ENCODE data around the gene STARD5.

DNA sequence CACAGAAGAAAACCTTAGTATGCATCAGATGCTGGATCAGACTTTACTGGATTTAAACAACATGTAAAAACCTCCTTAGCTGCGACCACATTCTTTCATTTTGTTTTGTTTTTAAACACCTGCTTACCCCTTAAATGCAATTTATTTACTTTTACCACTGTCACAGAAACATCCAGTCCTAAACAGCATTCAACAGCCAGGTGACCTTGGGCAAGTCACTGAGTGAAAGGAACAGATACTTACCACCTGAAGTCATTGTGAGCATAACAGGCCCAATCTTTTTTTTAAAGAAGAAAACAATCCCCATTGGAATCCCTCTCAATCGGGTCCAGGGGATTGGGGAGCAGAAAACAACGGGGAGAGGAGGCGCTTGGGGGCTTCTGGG lies 390 bp downstream of the STARD5 start:
- no peak for TF ChIP-seq EGR1 (IDR thresholded peaks at IDR 0.05)
- no peak for TF ChIP-seq REST (IDR thresholded peaks at IDR 0.05; ENCODE audit: low read depth)
- no peak for TF ChIP-seq EP300 (IDR thresholded peaks at IDR 0.05; ENCODE audit: borderline replicate concordance)
- TF ChIP-seq TAF1 (IDR thresholded peaks at IDR 0.05; ENCODE audit: low read depth) = no peak
- TF ChIP-seq TCF12 (IDR thresholded peaks at IDR 0.05; ENCODE audit: low read depth) = no peak
- TF ChIP-seq RAD21 (IDR thresholded peaks at IDR 0.05; ENCODE audit: low read depth) = no peak
- TF ChIP-seq MAX (IDR thresholded peaks at IDR 0.05) = no peak
- no peak for TF ChIP-seq NFIC (IDR thresholded peaks at IDR 0.05)
- TF ChIP-seq YY1 (IDR thresholded peaks at IDR 0.05; ENCODE audit: low read depth) = no peak
- TF ChIP-seq, protein P1, sequence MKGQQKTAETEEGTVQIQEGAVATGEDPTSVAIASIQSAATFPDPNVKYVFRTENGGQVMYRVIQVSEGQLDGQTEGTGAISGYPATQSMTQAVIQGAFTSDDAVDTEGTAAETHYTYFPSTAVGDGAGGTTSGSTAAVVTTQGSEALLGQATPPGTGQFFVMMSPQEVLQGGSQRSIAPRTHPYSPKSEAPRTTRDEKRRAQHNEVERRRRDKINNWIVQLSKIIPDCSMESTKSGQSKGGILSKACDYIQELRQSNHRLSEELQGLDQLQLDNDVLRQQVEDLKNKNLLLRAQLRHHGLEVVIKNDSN (IDR thresholded peaks at IDR 0.05) = no peak
- TF ChIP-seq TEAD4 (IDR thresholded peaks at IDR 0.05) = no peak
- TF ChIP-seq CEBPB (IDR thresholded peaks at IDR 0.05) = no peak
